Esophagus mucosa (tissue), 1 donor: Measurements from ENCODE around the gene FZD7. TPM values are rescaled to one million over a fixed set of nuclear protein-coding genes. Genes with fewer than 3 reads are reported as not detected.

Source experiments
- ATAC-seq: fragments of 200-7000 bp; cut with Tn5 transposase; one replicate; pipeline ENCODE4 v1.9.1; 2020
- total RNA-seq: library from RNA; stranded (reverse); gene quantifications from one replicate; pipeline ENCODE4 v1.2.4, GENCODE V29; 2023
- donor health status: DM: yes; HTN: yes; CAD: no.

The FZD7 gene
- total RNA-seq, 1 donor from 2014 or later, result 3.0 TPM

GRCh38 chr2:202038471-202039277 lies 5.0 kb downstream of the FZD7 start:
- no peak for ATAC-seq

- no peak for ATAC-seq
Observed at GRCh38 chr2:202039278-202040078, 5.8 kb downstream of the FZD7 start.

GRCh38 chr2:202040079-202040844 lies 6.6 kb downstream of the FZD7 start:
- no peak for ATAC-seq

- peak; percentile 29 for ATAC-seq
Observed at GRCh38 chr2:202042444-202042843, 8.8 kb downstream of the FZD7 start.

- ATAC-seq, result peak; percentile 63
Observed at GRCh38 chr2:202043475-202043874, 9.8 kb downstream of the FZD7 start.

GRCh38 chr2:202044777-202045176 lies 11.1 kb downstream of the FZD7 start:
- no peak for ATAC-seq

- no peak for ATAC-seq
Observed at GRCh38 chr2:202046572-202046971, 12.9 kb downstream of the FZD7 start.

GRCh38 chr2:202049092-202049728 lies 15.6 kb downstream of the FZD7 start:
- no peak for ATAC-seq

GRCh38 chr2:202049840-202050239 lies 16.2 kb downstream of the FZD7 start:
- no peak for ATAC-seq

- no peak for ATAC-seq
Observed at GRCh38 chr2:202050652-202051051, 17.0 kb downstream of the FZD7 start.

GRCh38 chr2:202051499-202052161 lies 18.0 kb downstream of the FZD7 start:
- ATAC-seq, result no peak

- no peak for ATAC-seq
Observed at GRCh38 chr2:202052235-202052634, 18.6 kb downstream of the FZD7 start.

GRCh38 chr2:202054679-202055078 lies 21.0 kb downstream of the FZD7 start:
- no peak for ATAC-seq

- ATAC-seq, result no peak
Observed at GRCh38 chr2:202056611-202057010, 23.0 kb downstream of the FZD7 start.

GRCh38 chr2:202060218-202060617 lies 26.6 kb downstream of the FZD7 start:
- no peak for ATAC-seq

- no peak for ATAC-seq
Observed at GRCh38 chr2:202061695-202062094, 28.0 kb downstream of the FZD7 start.

- ATAC-seq, result peak; percentile 28
Observed at GRCh38 chr2:202064171-202064880, 30.7 kb downstream of the FZD7 start.

- ATAC-seq, result no peak
Observed at GRCh38 chr2:202064881-202065230, 31.2 kb downstream of the FZD7 start.

GRCh38 chr2:202065876-202066275 lies 32.2 kb downstream of the FZD7 start:
- no peak for ATAC-seq

GRCh38 chr2:202066875-202067274 lies 33.2 kb downstream of the FZD7 start:
- ATAC-seq, result no peak

GRCh38 chr2:202067589-202067988 lies 33.9 kb downstream of the FZD7 start:
- ATAC-seq, result no peak
